Heart left ventricle (tissue), 13 donors: ENCODE data around the gene STIM1.

ENCODE experiments used
- POLR2A ChIP-seq, 2 donors: fragments of 450-650 bp; IDR thresholded peaks; one replicate each; pipeline ENCODE4 v1.6.1; 2017; ENCODE audit warnings: antibody characterized with exemption in 2 of 2, mild to moderate bottlenecking in 2 of 2, moderate library complexity in 2 of 2
- TF ChIP-seq, protein P1 (sequence below), 12 donors: fragments of 200-600 bp; sonication (generic) in 4 of 12; IDR thresholded peaks; one replicate each; pipeline versions ENCODE4 v1.5.0 to v1.8.0; 2018 to 2022; ENCODE audit warnings: antibody characterized with exemption in 12 of 12, mild to moderate bottlenecking in 5 of 12
- donor health status: ischemic (EF 13 %, LVEDD 7.1; RV severe dilation, severe dysfunction).
- donor health status: DM: no; HTN: yes; CAD: no.
- donor health status: DM: no; HTN: no; CAD: no.
- donor health status: ischemic (EF 25% LVEDD 6.9; RV normal size, moderate dysfunction).
- donor health status: ischemic (EF 25% LVEDD 5.7; RV mildly dilated, moderate dysfunction).
- donor health status: ischemic (EF 35%, LVEDD 5.7; RV mildly dilated, moderate dysfunction).
- donor health status: nonischemic (EF 11% LVEDD 7.7; RV severe dilation, severe dysfunction).
- donor health status: DM: yes; HTN: yes; CAD: no.
- donor health status: PGD.
- donor health status: ischemic (EF 29% LVEDD 5.4; RV normal size, mild dysfunction).
- donor health status: nonischemic (EF 23%, LVEDD 6.1; RV moderate dilation, normal function).

- TF ChIP-seq, protein P1, sequence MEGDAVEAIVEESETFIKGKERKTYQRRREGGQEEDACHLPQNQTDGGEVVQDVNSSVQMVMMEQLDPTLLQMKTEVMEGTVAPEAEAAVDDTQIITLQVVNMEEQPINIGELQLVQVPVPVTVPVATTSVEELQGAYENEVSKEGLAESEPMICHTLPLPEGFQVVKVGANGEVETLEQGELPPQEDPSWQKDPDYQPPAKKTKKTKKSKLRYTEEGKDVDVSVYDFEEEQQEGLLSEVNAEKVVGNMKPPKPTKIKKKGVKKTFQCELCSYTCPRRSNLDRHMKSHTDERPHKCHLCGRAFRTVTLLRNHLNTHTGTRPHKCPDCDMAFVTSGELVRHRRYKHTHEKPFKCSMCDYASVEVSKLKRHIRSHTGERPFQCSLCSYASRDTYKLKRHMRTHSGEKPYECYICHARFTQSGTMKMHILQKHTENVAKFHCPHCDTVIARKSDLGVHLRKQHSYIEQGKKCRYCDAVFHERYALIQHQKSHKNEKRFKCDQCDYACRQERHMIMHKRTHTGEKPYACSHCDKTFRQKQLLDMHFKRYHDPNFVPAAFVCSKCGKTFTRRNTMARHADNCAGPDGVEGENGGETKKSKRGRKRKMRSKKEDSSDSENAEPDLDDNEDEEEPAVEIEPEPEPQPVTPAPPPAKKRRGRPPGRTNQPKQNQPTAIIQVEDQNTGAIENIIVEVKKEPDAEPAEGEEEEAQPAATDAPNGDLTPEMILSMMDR (IDR thresholded peaks at IDR 0.05): no peak
- TF ChIP-seq POLR2A (IDR thresholded peaks at IDR 0.05): no peak
Measured at GRCh38 chr11:4066910-4067309, 211.4 kb downstream of the STIM1 start.
